Left colon (tissue), 2 donors: ENCODE measurements around the gene CELSR3. TPM values are rescaled to one million over a fixed set of nuclear protein-coding genes. Genes with fewer than 3 reads are reported as not detected.

ENCODE experiments used
- ATAC-seq: fragments of 200-7000 bp; cut with Tn5 transposase; one replicate; pipeline ENCODE4 v1.9.1; 2020; ENCODE audit warnings: mild to moderate bottlenecking, moderate library complexity
- DNase-seq, 2 donors: peaks; one replicate each; pipeline ENCODE4 v3.0.0-alpha.2; 2020
- intact Hi-C, 2 donors: fragments of 100-400 bp; cut with DNase I in 1 of 2; cut with micrococcal nuclease in 1 of 2; formaldehyde crosslinking; loops; one replicate each; pipeline versions ENCODE4 v1.11.2 to v1.14.0; 2022; cut with DNase I, micrococcal nuclease
- total RNA-seq, 2 donors: library from RNA; stranded (reverse); fragmentation: NEBNext Ultra II Directional; extraction: Animal tissue kit (Norgen Biotek cat#: 25700); gene quantifications; one replicate each; pipeline ENCODE4 v1.2.1, GENCODE V29; 2021
- donor health status: DM: no; HTN: no; CAD: no.
- donor health status: DM: yes; HTN: yes; CAD: no.

CELSR3 gene
- total RNA-seq, 2 donors from 2014 or later, result 1.4 to 2.4 TPM

DNA sequence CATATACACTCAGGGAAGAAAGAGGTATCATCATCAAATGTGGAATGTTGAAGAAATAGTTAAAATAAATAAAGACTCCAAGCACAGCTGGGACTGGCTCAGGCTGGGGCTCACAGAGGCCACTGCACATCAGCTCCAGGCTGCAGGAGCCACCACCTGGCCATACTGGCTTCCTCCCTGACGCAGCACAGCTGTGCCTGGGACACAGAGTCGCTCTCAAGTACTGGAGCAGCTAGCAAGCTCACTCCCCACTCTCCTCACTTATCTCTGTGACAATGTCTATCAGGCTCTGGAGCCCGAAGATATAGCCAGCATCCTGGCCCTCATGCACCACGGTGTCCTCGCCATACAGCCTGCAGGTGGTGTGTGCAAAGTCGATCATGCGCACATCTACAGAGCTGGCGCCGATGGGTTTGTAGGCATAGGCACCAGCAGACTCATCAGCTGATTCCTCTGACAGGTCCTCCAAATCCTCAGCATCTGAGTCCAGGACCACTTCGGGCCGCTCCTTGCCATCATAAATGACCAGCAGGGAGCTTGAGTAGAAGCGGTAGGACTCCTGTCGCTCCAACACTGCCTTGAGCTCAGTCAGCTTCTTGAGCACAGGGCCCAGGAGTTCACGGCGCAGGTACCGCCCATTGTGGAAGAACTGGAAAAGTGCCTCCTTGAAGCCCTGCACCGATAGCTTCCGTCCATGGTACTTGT is 25.5 kb upstream of the CELSR3 start:
- DNase-seq (no peak), ATAC-seq (no peak)
- intact Hi-C loops, result no loop called here

DNA sequence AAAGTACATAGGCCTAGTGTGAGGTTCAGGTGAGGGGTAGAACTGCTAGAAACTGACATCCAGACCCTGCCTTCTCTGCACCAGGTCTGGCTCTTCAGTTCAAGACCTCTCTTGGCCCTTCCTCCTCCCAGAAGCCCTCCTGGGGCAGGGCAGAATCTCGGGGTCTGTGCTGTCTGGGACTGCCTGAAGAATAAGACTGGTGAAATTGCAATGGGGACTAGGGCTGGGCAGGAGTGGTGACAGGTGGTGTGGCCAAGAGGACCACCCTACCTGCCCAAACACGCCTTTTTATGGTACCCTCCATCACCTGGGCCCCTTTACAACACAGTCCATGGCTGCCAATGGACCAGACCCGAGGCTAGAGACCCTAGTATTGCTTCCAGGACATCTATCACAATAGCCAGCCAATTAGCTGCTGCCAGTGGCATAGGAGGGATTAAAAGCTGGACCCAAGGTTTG is 24.6 kb upstream of the CELSR3 start:
- DNase-seq, result no peak
- intact Hi-C loops, result no loop called here
- no peak for ATAC-seq

DNA sequence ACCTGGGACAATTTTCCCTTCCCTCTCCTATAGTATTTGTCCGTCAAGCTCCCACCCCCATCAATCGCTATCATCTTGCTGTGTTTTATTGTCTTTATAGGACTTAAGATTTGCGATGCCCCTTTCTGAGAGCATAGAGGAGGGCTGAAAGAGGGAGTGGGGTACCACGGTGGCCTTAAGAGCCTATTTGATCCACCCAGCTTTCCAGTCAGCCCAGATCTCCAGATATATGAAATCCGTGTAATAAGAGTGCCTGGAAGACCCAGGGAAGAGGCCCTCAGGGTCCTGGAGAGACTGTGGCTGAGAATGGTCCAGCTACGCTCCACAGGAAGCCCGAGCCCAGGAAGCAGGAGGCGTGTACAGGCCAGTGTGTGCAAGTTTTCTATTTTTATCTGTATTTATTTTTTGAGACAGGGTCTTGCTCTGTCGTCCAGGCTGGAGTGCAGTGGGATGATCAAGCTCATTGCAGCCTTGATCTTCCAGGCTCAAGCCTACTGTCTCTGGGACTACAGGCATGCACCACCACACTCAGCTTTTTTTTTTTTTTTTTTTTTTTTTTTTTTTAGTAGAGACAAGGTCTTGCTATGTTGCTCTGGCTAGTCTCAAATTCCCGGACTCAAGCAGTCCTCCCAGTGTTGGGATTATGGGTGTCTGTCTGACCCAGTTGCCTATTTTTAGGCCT is 24.0 kb upstream of the CELSR3 start:
- no peak for ATAC-seq
- intact Hi-C loops, result no loop called here
- no peak for DNase-seq

DNA sequence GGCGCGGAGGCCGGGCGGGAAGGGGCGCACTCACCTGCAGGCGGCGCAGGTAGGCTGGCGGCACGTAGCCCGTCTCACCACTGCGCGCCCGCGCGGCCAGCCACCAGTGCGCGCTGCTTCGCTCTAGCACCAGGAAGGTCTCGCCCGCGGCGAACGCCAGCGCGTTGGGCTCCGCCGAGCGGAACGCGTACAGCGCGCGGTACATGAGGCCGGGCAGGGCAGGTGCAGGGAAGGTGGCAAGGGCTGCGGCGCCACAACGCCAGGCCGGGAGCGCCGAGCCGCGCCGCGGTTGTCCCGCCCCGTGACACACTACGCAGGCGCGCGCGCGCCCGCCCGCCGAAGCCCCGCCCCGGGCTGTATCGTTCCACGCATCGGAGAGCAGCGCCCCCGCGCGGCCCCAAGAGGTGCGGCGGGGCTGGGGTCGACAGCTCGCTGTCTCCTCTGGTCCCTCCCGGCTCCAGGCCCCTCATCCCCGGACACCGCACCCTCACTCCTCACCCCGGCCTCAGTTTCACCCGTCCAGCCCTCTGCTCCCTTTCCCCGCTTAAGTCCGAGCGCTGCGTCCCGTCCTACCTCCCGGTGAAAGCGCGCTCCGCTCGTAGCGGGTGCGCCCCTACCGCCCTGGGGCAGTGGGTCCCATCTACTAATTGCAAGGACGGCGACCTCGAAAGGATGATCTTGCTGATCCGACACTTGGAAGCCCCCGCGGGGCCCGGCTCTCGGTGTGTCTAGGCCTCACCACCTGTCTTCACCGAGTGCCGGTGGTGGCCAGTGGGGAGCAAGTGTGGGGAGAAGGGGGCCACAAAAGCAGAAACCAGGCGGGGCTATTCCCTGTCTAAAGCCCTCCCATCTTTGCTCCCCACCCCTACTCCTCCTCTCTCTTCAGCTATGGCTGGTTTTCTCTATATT is 23.2 kb upstream of the CELSR3 start, which contains the start of gene NCKIPSD:
Gene NCKIPSD (minus strand): TSS at position 313 of the 909 bp plus-strand sequence. CDS start 108 bp downstream, at position 205.
- intact Hi-C loops, result no loop called here
- DNase-seq (peak; percentile 76 to 96), ATAC-seq (peak; percentile 90)

DNA sequence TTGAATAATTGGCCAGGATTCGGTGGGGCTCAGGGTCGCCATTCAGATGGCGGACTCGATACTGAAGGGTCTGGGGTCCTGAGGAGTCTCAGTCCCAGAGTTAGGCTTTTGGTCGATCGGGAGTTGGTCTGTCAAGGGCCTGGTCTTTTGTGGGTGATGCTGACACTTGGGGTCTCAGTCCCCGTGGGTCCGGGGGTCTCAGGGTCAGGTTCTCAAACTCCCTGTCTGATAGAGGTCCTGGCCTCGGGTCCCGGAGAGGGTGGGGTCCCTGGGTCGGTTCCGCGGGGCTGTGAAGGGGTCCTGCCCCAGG is 22.6 kb upstream of the CELSR3 start:
- ATAC-seq, result no peak
- intact Hi-C loops, result no loop called here
- no peak for DNase-seq

DNA sequence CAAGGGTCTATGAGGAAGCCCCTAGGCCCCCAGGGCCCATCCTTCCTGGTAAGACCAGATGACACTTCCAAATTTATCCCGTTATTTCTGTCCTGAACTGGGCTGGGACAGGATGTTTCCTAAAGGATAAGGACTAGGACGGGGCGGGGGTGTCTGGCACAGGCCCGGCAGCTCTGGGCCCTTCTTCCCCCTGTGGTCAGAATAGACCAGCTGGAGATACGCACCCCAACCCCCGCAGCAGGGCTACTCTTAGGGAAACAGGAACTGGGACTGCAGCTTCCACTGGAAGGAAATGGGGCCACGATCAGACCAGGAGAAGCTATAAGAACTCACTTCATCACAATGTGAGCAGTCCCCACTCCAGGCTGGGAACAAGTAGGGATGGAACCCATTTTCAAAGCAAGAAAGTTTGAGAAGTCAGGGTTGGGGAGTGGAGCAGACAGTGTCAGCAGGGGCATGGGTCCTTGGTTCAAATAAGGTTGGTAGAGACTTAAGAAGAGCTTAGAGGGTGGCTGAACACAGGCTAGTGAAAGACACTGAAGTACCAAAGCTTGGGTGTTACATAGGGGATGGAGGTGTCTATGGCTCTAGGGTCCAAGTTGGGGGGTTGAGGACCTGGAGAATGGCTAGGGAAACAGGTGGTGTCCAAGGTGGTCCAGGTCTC is 21.9 kb upstream of the CELSR3 start:
- no peak for ATAC-seq
- DNase-seq, result peak in 1 of 2 donors; percentile 41
- intact Hi-C loops, result no loop called here

DNA sequence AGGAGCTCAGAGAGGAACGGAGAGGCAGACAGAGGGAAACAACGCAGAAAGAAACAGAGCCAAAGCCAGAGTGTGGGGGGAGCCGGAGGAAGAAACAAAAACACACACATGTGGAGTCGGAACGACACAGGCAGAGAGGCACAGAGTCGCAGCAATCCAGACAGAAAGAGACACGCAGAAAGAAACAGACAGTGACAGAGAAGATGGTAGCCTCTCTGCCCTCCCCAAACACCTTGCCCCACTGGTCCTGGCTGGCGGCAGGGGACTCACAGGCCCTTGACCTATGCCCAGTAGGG is 21.3 kb upstream of the CELSR3 start:
- ATAC-seq (no peak), DNase-seq (no peak)
- intact Hi-C loops, result no loop called here

DNA sequence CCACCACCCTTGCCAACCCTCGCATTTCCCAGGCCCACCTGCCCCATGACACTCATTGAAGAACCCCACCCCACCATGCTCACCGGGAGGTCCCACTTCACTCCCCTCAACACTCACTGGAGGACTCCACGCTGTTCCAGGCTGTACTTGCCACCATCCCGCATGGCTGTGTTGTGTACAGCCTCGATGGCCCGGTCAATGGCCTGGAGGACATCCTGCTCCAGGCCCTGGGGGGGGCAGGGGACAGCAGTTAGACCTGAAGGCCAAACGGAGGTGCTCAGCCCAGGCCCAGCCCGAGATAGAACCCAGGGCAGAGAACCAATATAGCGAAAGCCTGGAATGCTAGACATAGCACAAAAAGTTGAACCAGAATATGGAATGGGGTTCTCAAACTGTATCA is 20.1 kb upstream of the CELSR3 start:
- intact Hi-C loops, result no loop called here
- no peak for ATAC-seq
- no peak for DNase-seq

DNA sequence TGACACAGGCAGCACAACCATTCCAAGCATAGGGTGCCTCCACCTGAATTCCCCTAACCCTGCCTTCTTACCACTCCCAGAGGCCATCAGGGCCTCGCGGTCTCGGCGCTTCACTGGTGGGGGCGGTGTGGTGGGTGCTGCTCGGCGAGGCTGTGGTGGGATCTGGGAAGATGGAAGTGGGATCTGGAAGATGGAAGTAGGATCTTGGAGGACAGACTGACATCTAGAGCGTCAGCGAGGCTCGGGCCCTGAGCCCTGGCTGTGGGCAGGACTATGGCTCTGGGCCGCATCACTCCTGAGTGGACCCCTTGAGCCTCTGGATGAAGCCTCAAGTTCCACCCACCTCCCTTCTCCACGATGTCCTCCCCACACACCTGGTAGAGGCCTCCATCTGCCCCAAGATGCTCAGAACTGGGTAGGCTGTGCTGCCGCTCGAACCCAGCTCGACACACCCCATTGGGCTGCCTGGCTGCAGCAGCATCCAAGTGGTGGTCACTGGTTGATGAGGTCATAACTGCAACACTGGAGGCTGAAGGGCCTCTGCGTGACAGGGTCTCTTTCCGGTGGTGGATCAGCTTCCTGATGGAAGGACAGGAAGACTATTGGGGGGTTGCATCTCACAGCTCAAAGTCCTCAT is 19.4 kb upstream of the CELSR3 start:
- DNase-seq (no peak), ATAC-seq (no peak)
- intact Hi-C loops, result no loop called here

DNA sequence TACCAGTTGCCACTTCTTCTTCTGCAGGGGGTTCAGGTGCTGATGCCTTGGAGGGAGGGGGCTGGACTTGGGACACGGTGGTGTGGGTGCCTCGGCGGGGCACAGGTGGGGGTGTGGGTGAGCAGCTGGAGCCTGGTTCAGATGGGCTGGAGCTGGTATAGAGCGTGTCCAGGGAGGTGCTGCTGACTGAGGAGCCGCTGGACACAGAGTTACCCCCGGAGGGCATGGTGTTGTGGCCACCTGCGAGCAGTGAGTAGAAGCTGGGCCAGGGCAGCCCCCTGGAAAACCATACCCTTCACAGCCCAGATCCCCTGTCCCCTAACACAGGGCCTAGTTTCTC is 18.8 kb upstream of the CELSR3 start:
- no peak for ATAC-seq

DNA sequence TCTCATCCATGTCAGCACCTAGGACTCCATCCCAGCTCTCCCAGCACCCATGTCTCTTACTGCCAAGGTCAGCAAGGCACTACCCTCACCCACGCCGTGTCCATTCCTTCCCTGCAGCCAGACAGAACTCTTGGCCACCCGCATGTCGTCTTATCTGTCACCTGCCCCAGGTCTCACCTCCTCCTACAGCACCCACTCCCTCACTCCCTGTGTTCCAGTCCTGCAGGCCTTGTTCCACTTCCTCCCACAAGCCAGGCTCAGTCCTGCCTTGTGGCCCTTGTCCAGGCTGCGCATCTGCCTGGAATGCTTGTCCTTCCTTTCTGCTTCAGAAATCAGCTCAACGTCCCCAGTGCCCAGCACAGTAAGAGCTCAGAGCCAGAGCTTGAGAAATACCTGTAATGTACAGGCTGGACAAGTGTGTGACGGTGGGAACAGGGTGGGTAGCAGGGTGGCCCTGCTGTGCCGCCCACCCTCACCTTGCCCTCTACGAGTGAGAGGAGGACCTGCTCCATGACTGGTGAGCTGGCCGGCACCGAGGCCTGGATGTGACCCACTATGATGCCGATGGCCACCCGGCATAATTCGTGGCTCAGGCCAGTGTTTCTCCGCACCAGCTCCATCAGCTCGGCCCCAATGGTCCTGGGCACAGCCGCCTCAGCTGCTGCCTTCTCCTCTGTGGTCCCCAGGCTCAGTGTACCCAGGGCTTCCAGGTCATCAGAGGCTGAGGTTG is 18.3 kb upstream of the CELSR3 start:
- ATAC-seq, result no peak
- intact Hi-C loops, result no loop called here
- DNase-seq, result no peak

More for the DNA sequence above, 18.8 kb upstream of the CELSR3 start:
- no peak for DNase-seq
- intact Hi-C loops, result no loop called here

DNA sequence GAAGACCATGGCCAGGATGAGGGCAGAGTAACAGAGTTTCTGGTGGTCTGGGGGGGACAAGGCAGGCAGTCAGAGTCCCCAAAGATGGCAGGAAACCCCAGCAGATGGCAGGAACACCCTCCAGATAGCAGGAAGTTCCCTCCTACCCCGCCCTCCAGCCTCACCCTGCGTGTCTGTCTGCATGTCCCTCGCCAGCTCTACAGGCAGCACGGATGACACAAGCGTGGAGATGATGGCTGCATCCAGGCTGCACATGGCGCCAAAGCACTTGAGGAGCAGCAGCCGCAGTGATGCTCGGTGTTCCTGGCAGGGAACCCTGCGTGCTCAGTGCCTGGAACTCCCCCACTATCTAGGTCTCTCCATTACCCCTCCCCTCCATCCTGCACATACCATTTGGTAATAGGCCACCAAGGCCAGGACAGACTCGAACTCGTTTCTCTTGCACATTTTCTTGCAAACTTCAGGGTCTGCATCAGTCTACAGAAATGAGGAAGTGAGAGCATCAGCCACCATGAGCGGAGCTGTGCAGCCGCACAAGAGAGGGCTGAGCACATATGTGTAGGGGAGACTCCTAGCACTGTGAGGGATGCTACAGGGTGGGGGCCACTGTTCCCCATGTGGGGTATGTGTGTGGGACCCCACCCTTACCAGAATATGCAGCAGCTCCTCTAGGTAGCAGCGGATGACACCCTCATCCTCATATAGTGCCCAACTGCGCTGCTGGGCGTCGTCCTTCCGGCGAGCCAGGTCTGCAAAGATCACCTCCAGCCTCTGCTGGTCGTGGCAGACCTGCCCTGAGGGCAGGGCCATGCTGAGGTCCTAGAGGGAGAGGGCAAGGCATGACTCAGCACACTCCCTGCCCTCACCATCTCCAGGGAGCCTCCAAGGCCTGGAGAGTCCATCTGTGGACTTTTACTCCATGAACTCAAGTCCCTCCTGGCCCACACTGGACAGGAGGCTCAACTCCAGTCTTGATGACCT is 17.0 kb upstream of the CELSR3 start:
- DNase-seq (no peak), ATAC-seq (peak; percentile 31)
- intact Hi-C loops, result no loop called here

DNA sequence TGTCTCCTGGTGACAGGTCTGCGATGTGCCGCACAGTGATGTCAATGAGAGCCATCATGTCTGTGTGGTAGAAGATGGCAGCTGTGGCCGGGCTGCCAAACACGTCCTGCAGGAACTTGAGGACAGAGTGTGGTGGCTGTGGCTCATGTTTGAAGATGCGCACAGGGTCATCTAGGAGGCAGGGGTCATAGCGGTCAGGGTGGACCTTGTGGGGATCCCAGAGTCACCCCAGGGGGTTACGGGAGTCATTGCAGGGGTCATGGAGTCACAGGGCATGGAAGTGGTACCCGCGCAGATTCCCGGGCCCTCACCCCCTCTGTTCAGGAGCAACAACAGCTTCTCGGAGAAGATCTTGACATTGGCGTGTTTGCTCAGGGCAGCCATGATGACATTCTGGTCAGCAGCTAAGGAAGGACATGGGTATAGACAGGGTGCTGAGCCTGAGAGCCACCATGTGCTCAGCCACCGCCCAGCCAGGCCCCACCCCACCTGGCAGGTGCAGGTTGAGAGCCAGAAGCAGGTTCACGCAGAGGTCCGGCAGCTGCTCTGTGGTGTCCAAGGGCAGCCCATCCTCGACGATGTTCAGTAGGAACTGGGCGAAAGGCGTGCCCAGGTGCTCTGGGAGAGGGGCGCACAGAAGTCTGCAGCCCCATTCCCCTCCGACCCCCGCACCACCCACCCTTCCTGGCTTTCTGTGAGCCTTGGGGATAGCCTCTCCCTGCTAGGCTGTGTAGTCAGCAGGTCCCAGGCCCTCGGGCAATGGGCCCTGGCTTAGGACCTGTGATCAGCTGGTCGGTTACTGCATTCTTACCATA is 16.1 kb upstream of the CELSR3 start:
- intact Hi-C loops, result no loop called here
- ATAC-seq (peak; percentile 44), DNase-seq (no peak)

DNA sequence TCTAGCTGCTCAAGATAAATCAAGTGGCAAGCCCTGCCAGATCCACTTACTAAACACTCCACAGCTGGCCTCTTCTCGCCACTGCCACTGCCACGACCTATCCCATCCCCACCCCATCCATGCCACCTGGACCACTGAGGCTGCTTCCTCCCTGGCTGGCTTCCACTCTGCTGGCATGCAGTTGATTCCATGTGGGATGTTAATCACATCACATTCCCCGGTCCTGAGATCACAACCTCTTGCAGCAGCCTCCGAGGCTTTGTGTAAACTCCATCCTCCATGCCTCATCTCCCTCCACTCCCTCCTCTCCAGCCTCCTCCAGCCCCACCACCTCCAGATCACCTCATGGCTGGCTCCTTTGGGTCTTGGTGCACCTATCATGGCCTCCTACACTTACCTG is 15.4 kb upstream of the CELSR3 start:
- ATAC-seq (no peak), DNase-seq (no peak)
- intact Hi-C loops, result no loop called here

DNA sequence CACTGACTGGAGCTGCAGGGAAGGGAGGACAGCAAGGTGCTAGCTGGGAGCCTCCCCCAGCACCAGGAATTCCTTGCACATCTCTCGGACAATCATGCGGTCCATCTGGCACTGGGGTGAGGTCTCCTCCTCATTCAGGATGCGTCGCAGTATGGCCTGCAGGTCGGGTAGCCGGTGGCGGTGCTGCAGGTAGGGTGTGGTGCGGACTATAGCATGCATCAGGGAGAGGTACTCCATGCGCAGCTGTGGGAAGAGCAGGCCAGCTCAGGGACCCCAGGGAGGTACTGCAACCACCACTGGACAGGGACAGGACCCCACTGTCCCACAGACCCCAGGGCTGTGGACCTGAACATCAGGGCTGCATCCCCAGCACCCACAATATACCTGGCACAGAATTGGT is 11.8 kb upstream of the CELSR3 start:
- ATAC-seq (no peak), DNase-seq (no peak)
- intact Hi-C loops, result no loop called here

DNA sequence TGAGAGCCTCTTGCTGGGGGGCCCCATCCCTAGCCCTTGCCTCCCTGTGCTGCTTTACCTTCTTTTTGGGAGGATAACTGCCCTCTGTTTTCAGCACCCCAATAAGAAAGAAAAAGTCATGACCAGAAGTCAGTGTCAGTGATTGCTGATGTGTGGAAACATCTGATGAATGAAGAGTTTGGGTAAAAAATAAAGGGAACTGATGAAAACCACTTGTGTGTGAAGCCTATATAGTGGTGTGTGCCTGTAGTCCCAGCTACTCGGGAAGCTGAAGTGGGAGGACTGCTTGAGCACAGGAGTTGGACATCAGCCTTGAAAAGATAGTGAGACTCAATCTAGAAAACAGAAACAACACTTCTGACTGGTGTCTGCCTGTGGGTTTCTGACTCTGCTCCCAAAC is 9.8 kb upstream of the CELSR3 start:
- ATAC-seq (no peak), DNase-seq (no peak)
- intact Hi-C loops, result no loop called here

DNA sequence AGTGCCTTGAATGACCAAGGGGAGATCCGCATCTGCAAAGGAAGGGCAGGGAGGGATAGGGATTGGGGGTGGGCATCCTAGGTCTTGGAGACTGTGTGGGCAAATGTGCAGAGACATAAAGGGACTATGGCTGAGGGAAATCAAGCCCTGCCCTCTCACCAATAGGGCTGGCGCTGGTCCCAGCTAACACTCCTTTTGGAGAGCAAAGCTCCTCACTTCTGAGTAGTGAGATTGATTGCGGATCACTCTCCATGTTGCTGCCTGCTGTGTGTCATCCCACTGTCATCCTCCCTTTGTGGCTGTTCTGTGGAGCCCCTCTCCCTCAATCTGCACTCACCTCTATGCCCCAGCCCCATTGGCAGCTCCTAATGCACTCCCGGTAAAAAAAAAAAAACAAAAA is 2.2 kb upstream of the CELSR3 start:
- intact Hi-C loops, result no loop called here
- no peak for DNase-seq

More for the DNA sequence above, 2.2 kb upstream of the CELSR3 start:
- no peak for ATAC-seq
